GM21390 (cell line): ENCODE results near the gene AGPAT2.
"Not testable (repeated sequence)": the region's sequence is repeated elsewhere in the genome, so short reads cannot be mapped to it uniquely, and the experiment has no call there.

ENCODE experiments used
- ATAC-seq: cut with Tn5 transposase; IDR thresholded peaks from one replicate; pipeline ENCODE4 v1.9.1; 2021; ENCODE audit not compliant: unreplicated experiment

AGPAT2 gene

GRCh38 chr9:136650021-136650420 is 37.2 kb downstream of the AGPAT2 start:
- no peak for ATAC-seq

- no peak for ATAC-seq
These were observed 38.5 kb downstream of the AGPAT2 start for GRCh38 chr9:136648751-136649150.

- ATAC-seq, result no peak
These were observed 40.2 kb downstream of the AGPAT2 start for GRCh38 chr9:136646827-136647711.

DNA sequence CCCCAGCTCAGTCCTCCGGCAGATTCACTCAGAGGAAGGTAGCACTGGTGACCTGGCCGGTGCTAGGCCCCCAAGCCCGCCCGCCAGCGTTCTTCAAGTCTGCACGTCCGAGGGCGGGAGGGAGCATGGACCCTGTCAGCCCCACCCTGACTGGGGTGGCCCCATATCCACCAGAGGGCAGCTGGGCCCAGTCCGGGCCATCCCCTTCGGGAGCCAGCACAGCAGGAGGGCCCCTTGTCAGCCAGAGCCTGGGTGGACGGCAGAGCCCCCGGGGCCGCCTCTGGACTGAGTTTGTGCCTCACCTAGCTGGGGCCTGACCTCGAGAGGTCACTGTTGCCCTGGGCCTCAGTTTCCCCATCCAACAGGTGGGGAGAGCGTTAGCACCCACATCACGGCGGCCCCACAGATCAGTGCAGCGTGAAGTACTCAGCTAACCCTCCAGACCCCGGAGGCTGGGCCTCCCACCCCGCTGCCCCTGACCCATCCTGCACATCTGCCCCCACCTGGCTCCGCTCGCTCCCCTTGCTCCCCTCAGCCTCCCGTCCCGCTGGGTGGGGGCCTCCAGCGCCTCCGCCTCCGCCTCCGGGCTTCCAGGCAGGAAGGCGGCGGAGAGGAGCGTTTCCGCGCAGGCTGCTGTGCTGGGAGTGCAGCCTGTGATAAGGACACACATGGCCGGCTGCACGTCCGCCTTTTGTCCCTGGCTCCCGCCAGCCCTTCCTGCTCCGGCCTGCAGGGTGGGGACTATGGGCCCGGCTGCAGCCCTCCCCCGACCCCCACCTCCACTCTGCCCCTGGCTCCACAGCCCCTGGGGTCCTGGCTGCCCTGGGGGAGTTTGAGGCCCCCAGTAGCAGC is 41.1 kb downstream of the AGPAT2 start:
- no peak for ATAC-seq

DNA sequence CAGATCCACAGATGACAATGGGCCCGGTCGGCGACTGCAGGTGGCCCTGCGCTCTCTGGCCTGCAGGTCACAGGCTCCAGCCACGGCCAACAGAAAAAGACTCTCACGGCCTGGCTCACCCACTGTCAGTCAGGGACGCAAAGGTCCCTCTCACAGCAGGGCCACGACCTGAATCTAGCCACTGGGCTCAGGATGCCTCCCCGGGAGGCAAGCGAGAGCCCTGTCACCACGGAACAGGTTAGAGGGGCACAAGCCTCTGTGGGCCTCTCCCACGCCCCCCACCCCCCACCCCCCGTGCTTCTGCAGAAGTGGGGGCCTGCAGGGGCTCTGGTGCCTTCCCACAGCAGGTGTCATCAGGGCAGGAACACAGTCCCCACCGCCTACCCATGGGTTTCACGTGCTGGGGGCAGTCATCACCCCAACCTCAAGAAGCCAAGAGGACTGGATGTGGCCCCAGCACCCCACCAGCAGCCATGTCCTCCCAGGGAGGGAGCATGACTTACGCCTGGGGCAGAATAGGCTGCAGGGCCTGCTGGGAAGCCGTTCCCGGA is 41.8 kb downstream of the AGPAT2 start:
- no peak for ATAC-seq

DNA sequence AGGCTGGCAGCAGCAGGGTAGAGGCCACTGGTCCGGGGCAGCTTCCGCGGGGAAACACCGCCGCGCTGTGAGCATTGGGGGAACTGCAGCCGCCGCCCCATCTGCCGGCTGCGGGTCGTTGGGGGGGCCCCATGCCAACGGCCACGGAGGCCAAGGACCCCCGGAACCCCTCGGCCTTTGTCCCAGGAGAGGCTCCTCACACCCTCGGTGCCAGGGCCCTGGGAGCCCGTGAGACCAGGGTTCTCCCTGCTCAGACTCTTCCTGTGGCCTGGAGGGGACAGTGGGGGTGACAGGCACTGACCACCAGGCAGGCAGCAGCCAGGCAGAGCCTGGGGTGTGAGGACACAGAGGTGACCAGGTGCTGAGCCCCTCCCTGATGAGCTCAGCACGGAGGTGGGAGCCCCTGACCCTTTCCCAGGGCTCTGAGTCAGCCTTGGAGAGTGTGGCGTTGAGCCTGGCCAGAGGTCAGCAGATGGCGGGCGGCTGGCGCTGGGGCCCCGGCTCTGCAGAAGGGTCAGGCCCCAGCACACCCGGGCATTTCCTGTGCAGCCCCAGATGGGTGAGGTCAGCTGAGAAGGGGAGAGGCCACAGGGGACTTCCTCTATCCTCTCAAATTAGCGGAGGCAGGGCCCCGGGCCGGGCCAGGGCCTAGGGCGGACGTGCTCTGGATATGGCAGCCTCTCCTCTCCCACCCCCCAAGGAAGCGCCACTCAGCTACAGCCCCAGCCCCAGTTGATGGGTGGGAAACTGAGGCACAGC is 42.5 kb downstream of the AGPAT2 start:
- no peak for ATAC-seq

DNA sequence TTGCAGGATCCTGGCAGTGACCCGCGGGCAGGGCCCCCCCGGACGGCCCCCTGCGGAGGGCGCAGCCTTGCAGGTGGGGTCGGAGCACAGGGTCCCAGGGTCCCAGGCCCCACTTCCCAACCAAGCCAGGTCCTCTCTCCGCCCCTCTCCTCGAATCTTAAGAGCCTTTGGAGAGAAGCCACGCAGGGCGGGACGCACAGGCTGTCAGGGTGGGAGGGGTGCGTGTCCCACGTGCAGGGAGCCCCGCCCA is 43.0 kb downstream of the AGPAT2 start:
- no peak for ATAC-seq

DNA sequence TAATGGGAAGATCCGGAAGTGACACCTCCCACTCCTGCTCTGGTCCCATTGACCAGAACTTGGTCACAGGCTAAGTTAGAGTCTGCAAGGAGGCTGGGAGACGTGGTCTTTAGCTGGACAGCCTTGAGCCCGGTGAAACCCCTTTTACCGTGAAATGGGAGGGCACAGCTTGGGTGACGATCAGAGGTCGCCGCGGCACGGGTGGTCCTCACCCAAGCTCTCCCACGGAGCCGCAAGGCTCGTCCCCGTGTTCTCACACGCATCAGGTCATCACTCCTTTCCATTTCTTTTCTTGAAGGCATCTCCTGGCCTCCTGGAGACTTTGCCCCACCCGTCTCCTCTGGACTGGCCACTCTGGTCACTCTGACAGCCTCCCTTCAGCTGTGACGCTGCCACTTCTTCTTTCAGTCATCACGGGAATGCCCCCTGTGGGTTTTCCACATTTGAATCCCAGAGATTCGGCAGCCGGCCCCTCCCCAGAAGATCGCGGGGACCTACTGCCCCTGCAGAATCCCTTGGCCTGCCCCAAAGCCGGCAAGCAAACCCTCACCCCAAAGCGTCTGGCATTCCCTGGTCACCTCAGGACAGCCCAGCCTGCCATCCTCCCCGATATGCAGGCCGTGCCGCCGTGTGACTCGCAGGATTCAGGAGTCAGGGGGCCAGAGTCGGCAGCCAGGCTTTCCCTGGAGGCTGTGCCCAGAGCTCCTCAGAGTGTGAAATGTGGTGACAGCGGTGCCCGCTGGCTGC is 43.5 kb downstream of the AGPAT2 start:
- no peak for ATAC-seq

- ATAC-seq, result no peak
These were observed 44.8 kb downstream of the AGPAT2 start for GRCh38 chr9:136642439-136642921.

DNA sequence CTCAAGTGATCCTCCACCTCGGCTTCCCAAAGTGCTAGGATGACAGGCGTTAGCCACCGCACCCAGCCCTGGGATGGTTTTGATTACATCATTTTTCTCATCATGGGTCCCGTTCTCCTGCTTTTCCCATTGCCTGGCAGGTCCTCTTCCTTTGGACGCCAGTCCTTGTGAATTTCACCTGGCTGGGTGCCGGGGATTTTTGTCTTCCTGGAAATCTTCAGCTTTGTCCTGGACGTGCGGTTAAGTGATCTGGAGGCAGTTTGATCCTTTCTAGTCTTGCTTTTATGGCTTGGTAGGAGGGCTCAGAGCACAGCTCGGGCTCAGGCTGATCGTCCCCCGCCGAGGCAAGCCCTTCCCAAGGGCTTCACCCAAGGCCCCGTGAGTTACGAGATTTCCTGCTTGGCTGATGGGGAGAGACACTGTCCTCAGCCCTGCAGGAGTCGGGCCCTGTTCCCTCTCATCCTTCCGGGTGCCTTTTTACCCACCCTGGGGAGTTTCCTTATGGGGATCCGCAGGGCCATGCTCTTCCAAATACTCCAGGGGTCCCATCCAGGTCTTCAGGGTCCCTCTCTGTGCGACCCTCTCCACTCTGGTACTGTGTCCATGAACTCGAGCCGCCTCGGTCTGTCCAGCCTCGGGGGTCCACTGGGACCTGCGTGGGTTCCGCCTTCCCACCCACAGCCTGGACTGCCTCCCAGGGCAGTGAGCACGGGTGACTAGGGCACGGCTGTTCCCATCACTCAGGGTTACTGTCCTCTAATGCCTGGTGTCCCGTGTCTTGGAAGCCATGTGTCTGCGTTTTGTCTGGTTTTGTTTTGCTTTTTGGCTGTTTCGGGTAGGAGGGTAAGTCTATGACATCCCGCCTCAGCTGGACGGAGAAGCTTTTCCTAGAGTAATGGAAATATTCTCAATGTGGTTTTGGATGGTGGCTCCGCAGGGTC is 46.8 kb downstream of the AGPAT2 start:
- ATAC-seq, result no peak

DNA sequence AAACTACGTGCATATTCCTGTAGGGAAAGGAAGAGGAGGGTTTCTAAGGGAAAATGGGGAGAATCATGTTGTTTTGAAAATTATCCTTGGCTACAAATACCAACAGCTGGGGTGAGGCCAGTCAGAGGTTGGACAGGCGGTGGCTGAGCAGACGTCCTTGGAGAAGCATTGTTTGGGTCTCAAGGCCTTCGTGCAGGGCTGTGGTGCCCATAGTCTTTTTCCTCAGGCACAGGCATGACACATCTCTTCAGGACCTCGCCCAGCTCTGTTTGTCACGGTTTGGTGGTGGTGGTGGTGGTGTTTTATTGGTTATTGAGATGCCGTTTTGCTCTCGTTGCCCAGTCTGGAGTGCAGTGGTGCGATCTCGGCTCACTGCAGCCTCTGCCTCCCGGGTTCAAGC is 52.4 kb downstream of the AGPAT2 start:
- no peak for ATAC-seq

DNA sequence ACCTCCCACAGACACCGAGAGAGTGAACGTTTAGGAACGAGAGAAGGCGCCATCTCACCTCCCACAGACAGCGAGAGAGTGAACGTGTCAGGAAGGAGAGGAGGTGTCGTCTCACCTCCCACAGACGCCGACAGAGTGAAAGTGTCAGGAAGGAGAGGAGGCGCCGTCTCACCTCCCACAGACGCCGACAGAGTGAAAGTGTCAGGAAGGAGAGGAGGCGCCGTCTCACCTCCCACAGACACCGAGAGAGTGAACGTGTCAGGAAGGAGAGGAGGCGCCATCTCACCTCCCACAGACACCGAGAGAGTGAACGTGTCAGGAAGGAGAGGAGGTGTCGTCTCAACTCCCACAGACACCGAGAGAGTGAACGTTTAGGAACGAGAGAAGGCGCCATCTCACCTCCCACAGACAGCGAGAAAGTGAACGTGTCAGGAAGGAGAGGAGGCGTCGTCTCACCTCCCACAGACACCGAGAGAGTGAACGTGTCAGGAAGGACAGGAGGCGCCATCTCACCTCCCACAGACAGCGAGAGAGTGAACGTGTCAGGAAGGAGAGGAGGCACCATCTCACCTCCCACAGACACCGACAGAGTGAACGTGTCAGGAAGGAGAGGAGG is 54.7 kb downstream of the AGPAT2 start:
- ATAC-seq, result not testable (repeated sequence)

DNA sequence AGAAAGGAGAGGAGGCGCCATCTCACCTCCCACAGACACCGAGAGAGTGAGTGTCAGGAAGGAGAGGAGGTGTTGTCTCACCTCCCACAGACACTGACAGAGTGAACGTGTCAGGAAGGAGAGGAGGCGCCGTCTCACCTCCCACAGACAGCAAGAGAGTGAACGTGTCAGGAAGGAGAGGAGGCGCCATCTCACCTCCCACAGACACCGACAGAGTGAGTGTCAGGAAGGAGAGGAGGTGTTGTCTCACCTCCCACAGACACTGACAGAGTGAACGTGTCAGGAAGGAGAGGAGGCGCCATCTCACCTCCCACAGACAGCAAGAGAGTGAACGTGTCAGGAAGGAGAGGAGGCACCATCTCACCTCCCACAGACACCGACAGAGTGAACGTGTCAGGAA is 55.2 kb downstream of the AGPAT2 start:
- ATAC-seq, result not testable (repeated sequence)

DNA sequence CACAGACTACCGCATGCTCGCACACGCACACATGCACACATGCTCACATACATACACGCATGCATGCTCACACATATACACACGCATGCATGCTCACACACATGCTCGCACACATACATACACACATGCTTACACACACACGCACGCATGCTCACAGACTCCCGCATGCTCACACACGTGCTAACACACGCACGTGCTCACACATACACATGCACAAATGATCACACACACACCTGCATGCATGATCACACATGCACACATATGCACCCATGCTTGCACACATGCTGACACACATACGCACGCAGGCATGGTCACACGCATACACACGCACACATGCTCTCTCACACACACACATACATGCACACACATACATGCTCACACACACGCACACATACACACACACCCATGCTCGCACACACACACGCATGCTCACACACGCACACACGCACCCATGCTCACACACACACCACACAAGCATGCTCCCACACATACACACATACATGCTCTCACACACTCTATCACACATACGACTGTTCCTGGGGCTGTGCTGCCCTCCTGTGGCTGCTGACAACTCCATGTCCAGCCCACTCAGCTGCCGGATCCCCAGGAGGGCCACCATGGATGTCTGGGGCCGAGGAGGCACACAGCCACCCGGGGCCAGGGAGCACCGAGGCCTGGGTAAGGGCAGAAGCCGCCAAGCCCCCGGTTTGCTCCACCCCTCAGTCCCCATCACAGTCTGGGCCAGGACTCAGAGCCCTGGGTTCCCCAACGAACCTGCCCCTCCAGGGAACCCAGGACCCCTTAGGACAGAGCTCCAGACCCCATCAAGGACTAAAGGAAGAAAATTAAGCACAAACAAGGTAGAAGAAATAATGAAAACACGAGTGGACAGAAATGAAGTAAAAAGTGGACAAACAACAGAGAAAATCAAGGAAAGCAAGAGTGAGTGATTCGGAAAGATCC is 55.9 kb downstream of the AGPAT2 start:
- no peak for ATAC-seq

DNA sequence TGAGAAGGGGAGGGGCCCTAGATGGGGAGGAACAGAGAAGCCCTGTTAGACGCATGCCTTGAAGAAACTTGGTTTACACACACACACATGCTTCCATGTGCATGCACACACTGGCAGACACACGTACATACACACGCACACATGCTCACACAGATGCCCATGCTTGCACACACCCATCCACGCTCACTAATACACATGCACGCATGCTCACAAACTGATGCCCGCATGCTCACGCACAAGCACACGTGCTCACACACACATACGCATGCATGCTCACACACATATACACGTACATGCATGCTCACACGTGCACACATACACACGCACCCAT is 56.6 kb downstream of the AGPAT2 start:
- no peak for ATAC-seq

DNA sequence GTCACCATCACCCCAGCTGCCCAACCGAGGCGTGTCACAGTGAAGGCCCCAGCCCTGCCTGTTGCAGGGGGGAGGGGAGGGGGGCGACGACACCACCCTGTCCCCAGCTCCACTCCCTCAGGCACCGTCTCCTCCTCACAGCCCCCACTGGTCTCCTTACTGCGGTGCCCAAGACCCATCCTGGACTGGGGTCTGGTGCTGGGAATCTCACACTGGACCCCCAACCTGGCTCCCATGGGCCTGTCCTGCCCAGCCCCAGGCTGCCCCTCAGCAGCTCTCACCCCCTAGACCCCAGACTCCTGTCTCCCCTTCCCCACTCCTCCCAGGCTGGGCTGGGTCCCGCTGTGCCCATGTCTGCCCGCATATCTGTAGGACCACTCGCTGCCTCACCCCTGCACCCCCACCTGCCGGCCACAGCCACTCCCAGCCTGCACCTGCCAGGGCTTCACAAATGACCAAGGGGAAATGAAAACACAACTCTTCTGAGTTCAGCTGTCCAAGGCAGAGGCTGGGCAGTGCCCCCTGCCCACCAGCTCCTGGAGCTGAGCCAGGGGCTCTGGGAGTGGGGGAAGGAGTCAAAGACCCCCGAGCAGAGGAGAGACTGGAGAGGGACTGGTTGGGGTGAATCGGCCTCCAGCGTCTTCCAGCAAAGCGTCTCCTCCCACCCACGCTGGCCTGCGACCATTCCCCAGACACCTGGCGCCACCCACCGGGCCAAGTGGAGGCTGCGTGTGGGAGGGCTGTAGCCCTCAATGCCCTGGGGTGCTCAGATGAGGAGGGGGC is 57.2 kb downstream of the AGPAT2 start:
- ATAC-seq, result no peak
